D341Med (cell line): ENCODE data around the gene HS2ST1.

Source experiments
- DNase-seq: peaks from one replicate; pipeline ENCODE4 v3.0.0; 2012; ENCODE audit warnings: low spot score

The HS2ST1 gene

GRCh38 chr1:87115317-87115890 lies 201.0 kb downstream of the HS2ST1 start:
- no peak for DNase-seq

- no peak for DNase-seq
These were observed 201.5 kb downstream of the HS2ST1 start for GRCh38 chr1:87115891-87116290.

- DNase-seq: no peak
These were observed 203.4 kb downstream of the HS2ST1 start for GRCh38 chr1:87117761-87118368.

- DNase-seq: no peak
These were observed 205.2 kb downstream of the HS2ST1 start for GRCh38 chr1:87119541-87120140.

- peak; percentile 37 for DNase-seq
These were observed 206.3 kb downstream of the HS2ST1 start for GRCh38 chr1:87120779-87121178.

- no peak for DNase-seq
These were observed 207.3 kb downstream of the HS2ST1 start for GRCh38 chr1:87121711-87122163.

GRCh38 chr1:87122243-87122642 lies 207.8 kb downstream of the HS2ST1 start:
- no peak for DNase-seq

- DNase-seq: no peak
These were observed 209.2 kb downstream of the HS2ST1 start for GRCh38 chr1:87123610-87124009.

- no peak for DNase-seq
These were observed 212.6 kb downstream of the HS2ST1 start for GRCh38 chr1:87126886-87127505.

- no peak for DNase-seq
These were observed 213.1 kb downstream of the HS2ST1 start for GRCh38 chr1:87127581-87127980.

GRCh38 chr1:87129038-87129437 lies 214.6 kb downstream of the HS2ST1 start:
- no peak for DNase-seq

GRCh38 chr1:87129606-87130005 lies 215.2 kb downstream of the HS2ST1 start:
- no peak for DNase-seq

GRCh38 chr1:87130438-87130837 lies 216.0 kb downstream of the HS2ST1 start:
- DNase-seq: no peak

GRCh38 chr1:87131809-87132283 lies 217.4 kb downstream of the HS2ST1 start:
- DNase-seq: peak; percentile 95

- DNase-seq: no peak
These were observed 217.9 kb downstream of the HS2ST1 start for GRCh38 chr1:87132284-87132870.

- no peak for DNase-seq
These were observed 219.6 kb downstream of the HS2ST1 start for GRCh38 chr1:87134061-87134460.

- no peak for DNase-seq
These were observed 220.3 kb downstream of the HS2ST1 start for GRCh38 chr1:87134625-87135328.

GRCh38 chr1:87135329-87135712 lies 220.9 kb downstream of the HS2ST1 start:
- no peak for DNase-seq

GRCh38 chr1:87136607-87137341 lies 222.3 kb downstream of the HS2ST1 start:
- DNase-seq: no peak

- no peak for DNase-seq
These were observed 222.9 kb downstream of the HS2ST1 start for GRCh38 chr1:87137342-87137739.

GRCh38 chr1:87140831-87141540 lies 226.6 kb downstream of the HS2ST1 start:
- DNase-seq: no peak
